GM04503 (cell line): ENCODE data around the gene ARPC5.

Source experiments
- DNase-seq: peaks from one replicate; pipeline ENCODE4 v3.0.0-alpha.2; 2012; ENCODE audit warnings: low read depth

Gene ARPC5

DNA sequence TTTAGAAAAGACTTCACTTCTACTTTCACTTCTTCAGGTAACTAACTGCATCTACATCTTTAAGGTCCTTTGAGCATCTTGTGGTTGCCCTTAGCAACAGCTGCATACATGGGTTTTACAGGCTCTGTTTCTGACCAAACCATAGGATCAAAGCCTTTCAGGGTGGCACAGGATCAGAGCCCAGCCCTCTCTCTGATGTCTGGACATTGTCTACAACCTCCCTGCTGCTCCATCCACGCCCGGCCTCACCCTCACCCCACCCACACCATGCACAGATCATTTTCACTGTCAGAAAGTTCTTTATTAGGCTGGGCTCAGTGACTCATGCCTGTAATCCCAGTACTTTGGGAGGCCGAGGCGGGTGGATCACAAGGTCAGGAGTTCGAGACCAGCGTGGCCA is 50.5 kb downstream of the ARPC5 start:
- no peak for DNase-seq

DNA sequence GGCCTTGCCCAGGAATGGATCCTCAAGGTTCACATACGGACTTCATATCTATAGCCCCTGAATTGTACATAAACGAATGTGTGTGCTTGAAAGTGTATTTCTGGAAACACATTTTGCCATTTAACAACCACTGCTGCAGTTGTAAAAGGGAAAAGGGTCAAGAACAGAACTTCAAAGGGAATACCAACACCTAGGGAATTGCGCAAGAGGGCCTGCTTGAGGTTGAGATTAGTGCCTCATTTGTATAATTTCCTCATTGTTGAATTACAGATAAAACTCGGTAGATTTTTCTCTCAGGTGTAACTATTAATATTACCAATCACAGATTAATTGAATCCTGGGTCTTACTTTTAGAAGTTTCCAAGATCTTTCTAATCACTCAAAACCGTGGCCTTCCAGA is 51.4 kb downstream of the ARPC5 start:
- no peak for DNase-seq

DNA sequence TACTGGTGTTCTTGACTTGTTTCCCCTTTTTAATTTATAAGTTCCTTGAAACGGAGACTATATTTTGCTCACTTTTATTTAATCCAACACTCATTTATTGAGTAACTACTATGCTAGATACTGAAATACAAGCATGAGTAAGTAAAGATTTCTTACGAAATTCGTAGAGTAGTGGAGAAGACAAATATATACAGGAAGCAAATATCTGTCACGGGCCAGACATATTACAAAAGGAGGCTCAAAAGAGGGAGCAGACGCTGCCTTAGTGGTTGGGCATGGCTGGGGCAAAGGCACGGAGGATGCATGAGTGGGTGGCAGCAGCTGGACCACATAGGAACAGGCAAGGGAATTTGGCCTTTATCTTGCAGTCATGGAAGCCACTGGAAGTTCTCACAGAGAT is 52.1 kb downstream of the ARPC5 start:
- DNase-seq, result no peak

DNA sequence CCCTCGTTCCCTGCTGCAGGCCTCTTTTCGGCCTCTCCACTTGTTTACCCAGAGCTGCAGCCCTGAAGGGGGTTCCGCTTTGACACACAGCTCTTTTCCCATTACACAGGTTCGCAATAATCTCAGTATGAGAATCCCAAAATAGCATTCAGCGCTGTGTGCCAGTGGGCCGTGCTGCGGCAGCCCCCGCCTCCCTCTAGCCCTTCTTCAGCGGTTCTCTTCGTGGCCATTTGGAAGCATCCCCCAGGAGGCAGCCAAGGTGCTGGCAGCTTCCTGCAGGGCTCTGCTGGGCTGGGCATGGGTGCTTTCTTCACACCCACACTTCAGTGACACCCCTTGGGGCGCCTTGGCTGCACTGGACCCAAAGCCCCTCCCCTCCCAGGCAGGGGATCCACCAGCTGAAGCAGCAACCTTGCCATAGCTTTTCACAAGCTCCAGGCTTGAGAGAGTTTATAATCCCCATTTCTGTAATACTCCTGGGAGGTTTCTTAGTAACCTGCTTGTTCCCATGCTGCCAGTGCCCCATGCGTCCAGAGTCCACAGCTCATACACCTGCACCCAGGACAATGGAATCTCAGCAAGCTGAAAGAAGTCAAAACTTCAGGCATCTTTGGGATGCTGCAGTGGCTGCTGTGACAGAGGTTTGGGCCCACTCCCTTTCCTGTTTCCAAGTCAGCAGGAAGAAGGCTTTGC is 53.4 kb downstream of the ARPC5 start:
- DNase-seq, result no peak

DNA sequence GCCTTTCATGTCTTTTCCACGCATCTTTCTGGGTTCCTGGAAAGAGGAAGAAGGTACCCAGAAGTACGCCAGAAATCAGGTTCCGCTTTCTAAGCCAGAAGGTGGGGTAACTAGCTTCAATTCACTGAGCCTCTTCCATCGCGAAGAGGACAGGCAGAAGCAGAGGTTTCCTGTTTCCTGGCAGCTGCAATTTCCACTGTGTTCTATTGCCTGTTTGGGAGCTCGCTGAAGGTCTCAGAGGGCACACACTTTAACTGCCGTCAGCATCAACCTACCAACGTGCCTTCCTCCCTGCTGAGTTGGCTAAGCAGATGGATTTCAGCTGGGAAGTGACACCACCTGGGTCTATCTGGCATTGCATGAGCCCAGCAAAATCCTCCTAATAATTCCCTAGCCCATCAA is 55.3 kb downstream of the ARPC5 start:
- DNase-seq, result no peak

DNA sequence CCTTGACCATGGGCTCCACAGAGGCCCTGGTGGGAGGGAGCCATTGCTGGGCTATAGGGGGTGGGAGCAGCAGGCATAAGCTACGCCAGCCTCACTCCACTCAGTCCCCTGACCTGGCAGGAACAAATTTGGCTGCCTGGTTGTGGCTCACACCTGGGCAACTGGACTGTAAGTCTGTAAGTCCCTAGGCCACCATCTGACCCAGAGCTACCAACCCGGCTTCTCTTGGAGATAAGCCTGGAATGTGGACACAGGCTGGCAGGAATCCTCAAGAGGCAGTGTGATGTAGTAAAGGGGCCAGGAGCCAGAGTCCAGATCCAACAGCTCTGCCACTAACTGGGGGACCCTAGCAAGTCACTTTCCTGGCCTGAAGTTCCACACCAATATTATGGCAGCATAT is 56.7 kb downstream of the ARPC5 start:
- DNase-seq, result no peak

DNA sequence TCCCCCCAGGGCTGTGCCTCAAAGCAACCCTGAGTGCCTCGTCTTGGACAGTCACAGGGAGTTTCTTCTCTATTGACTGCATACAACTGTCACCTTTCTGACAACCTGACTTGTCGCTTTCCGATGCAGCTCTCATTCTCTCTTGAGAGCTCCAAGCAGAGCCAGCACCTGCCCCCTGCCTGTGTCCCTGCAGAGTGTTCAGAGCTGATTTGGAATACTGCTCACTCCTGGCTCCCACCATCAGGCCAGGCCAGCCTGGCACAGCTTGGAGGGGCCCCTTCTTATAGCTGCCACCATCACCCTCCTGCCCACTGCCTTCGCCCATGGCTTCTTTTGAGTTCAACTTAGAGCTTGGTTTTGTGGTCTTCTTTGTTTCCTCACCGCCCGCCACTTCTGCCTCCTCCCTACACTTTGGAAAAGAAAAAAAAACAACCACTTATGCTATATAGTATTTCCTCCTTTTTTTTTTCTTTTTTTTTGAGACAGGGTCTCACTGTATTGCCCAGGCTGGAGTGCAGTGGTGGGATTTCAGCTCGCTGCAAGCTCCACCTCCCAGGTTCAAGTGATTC is 57.6 kb downstream of the ARPC5 start:
- DNase-seq, result no peak

DNA sequence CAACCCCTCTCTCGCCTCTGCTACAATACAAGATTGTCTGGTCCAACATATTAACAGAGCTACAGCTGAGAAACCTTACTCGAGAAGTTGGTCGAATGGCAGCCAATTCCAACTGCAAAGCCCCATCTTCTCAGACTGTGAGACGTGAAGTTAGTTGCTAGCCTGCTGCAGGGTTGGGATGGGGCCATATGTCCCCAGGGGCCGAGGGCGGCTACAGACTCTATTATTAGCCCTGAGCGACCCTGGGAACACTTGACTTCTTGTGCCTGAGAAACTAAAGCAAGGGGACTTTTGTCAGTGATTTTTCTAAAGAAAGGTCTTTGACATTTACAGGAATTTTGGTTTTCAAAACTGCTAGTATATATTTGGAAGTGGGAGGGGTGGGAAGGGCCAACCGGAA is 59.0 kb downstream of the ARPC5 start:
- DNase-seq, result no peak

DNA sequence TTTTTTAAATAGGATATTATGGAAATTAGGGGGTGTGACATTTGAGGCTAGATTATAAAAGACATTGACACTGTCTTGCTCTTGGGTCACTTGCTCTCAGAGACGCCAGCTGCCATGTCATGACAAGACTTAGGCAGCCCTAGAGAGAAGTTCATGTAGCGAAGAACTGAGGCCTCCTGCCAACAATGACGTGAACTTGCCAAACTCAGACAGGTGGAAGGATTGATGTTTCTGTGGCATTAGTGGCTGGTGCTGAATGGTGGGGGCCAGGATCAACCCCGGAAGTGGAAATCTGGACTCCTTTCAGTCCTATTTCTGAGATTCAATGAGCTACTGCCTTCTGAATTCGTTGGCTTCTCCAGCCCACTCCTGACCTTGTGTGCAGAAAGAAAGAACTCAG is 60.0 kb downstream of the ARPC5 start:
- no peak for DNase-seq

DNA sequence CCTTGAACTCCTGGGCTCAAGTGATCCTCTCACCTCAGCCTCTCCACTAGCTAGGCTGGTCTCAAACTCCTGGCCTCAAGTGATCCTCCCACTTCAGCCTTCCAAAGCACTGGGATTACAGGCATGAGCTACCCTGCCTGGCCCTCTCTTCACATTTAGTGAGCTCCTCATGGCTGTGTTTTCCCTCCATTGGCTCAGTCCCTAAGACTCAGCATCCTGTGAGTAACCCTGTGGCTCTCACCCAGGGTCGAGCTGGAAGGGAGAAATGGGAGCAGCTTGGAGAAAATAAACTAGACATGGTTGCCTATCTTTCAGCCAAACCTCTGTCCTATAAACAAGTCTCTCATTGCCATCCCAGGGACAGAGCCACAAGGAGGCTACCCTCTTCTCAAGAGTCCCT is 62.9 kb downstream of the ARPC5 start:
- no peak for DNase-seq

DNA sequence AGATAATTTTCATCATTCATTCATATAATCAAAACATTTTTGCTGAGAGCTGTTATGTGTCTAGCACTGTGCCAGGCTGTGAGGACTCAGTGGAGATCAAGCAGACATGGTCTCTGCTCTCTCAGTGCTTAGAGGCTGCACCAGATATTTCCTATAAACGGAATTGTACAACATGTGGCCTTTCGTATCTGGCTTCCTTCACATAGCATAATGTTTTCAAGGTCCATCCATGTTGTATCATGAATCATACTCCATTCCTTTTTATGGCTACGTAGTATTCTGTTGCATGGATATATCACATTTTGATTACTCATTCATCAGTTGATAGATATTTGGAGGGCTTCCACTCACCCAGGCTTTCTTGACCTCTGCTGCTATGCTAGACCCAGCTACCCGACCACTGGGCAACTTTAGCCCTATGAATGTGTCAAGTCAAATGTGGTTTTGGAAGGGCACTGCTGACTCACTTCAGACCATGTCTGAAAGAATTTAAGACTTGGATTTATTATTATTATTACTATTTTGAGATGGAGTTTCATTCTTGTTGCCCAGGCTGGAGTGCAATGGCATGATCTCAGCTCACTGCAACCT is 63.8 kb downstream of the ARPC5 start:
- DNase-seq, result no peak
